Measurements from ENCODE around the gene UBE2L3. TPM values are rescaled to one million over a fixed set of nuclear protein-coding genes. Genes with fewer than 3 reads are reported as not detected.

UBE2L3 gene
- polyA plus RNA-seq, 1 of the 3 experiments (the other 2 are of a cell fraction) = 41.2 TPM

- TF ChIP-seq CTCF (IDR thresholded peaks at IDR 0.05) (peak; percentile 84), MEF2A (IDR thresholded peaks at IDR 0.05; ENCODE audit: borderline replicate concordance, low read depth) (no peak), EP300 (IDR thresholded peaks at IDR 0.05; ENCODE audit: borderline replicate concordance in 1 of 2, low read depth in 1 of 2, low read length in 1 of 2) (no peak), FOXM1 (IDR thresholded peaks at IDR 0.05; ENCODE audit: low read depth) (no peak), ZBTB33 (IDR thresholded peaks at IDR 0.05; ENCODE audit: borderline replicate concordance, low read depth) (no peak)
Measured at GRCh38 chr22:21646608-21647590, 79.4 kb downstream of the UBE2L3 start (continued).

- peak overlapping the region; percentile 100; the same call in 1 of the 2 replicates for H3K4me2 ChIP-seq
- no peaks in the 10 kb centered on the region for H4K20me1 ChIP-seq (ENCODE audit: insufficient read depth)
- 95% methylated on average over 6 of the region's 7 CpGs for WGBS (ENCODE audit: low lambda C conversion rate)
- H3K4me3 ChIP-seq (ENCODE audit: low read depth in 2 of 2, low read length in 1 of 2) = no peak overlapping the region
- TF ChIP-seq EZH2phosphoT487 (IDR thresholded peaks at IDR 0.05; ENCODE audit: borderline replicate concordance, low read depth) (no peak), USF2 (IDR thresholded peaks at IDR 0.05; ENCODE audit: borderline replicate concordance, low read depth, low read length) (no peak), FOSL2 (IDR thresholded peaks at IDR 0.05; ENCODE audit: borderline replicate concordance, low read depth) (no peak), MAX (IDR thresholded peaks at IDR 0.05; ENCODE audit: low read depth) (no peak), POLR2AphosphoS5 (IDR thresholded peaks at IDR 0.05; ENCODE audit: low read depth, low read length) (no peak), CHD2 (IDR thresholded peaks at IDR 0.05; ENCODE audit: low read length, partially characterized antibody) (no peak), JUND (IDR thresholded peaks at IDR 0.05) (no peak), FOXM1 (IDR thresholded peaks at IDR 0.05; ENCODE audit: low read depth) (no peak), MEF2A (IDR thresholded peaks at IDR 0.05; ENCODE audit: borderline replicate concordance, low read depth) (no peak), IRF3 (IDR thresholded peaks at IDR 0.05; ENCODE audit: low read depth, low read length) (no peak), RAD21 (IDR thresholded peaks at IDR 0.05; ENCODE audit: low read length) (no peak), GABPA (IDR thresholded peaks at IDR 0.05; ENCODE audit: low read depth) (no peak)
- H3F3A ChIP-seq (replicated peaks; ENCODE audit: insufficient read depth) = no peaks in the 10 kb centered on the region
- H3K9ac ChIP-seq = no peak overlapping the region
- no peaks in the 10 kb centered on the region for H3K9me2 ChIP-seq
- no peak overlapping the region for H2AFZ ChIP-seq (ENCODE audit: low read depth)
- no peak overlapping the region for H3K27ac ChIP-seq (ENCODE audit: low read depth in 2 of 2, low read length in 1 of 2)
- ChIA-PET CTCF (no interaction called here), POLR2A (interaction anchor here (1.5 kb wide), 1 partner anchor 8 kb away, joined by 6 read pairs; the partner anchor contains the start of gene SDF2L1)
- no peaks in the 10 kb centered on the region for H3K27me3 ChIP-seq (ENCODE audit: insufficient read depth)
- H3K4me1 ChIP-seq (ENCODE audit: control insufficient read depth in 1 of 2, insufficient read depth in 2 of 2, low read depth in 1 of 2, low read length in 1 of 2) = peaks cover 8 to 20% of the 10 kb centered on the region in 2 experiments; a peak in 2 of 4 replicates
- H3K79me2 ChIP-seq (ENCODE audit: insufficient read depth) = peaks cover 15% of the 10 kb centered on the region
- no peak for DNase-seq
- peaks cover 0 to 8% of the 10 kb centered on the region in 2 experiments for H3K36me3 ChIP-seq (replicated peaks in 1 of 2; ENCODE audit: control insufficient read depth in 1 of 2, insufficient read depth in 2 of 2, low read length in 1 of 2)
- no peaks in the 10 kb centered on the region for H3K9me3 ChIP-seq
Measured at GRCh38 chr22:21650280-21650679, 82.8 kb downstream of the UBE2L3 start.
